GM11168 (cell line): ENCODE measurements around the gene PSME3IP1.

Source experiments
- in situ Hi-C: fragments of 300-500 bp; cut with MboI; formaldehyde crosslinking; loops from one replicate; pipeline ENCODE4 v1.12.0; 2022; ENCODE audit warnings: low sequenced_read_pairs; ENCODE audit not compliant: unreplicated experiment

PSME3IP1 gene

DNA sequence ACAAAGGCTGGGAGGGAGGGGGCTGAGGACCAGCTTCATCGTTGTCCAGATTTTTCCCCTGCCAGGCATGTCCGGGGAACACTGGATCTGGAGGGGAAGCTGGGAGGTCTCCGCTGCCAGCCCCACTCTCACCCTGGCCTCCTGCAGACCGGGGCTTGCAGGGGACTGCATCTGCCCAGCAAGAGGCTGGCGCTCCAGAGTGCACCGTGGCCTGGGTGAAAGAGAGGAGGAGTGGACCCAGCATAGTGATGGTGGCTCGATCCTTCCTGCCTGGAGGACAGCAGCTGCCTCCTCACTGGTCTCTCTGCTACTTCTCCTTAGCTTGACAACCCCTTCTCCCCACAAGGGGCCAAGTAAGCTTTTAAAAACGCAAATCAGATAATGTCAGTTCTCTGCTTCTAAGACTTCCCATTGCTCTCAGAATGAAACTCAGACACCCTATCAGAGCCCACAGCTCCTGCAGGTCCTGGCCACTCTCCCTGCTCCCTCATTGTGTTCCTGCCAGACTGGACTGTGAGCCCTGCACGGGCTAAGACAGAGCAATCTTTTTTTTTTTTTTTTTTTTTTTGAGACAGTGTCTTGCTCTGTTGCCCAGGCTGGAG, 78.4 kb downstream of the PSME3IP1 start:
- in situ Hi-C loops = no loop called here

- in situ Hi-C loops = no loop called here
These were observed 79.1 kb downstream of the PSME3IP1 start for GRCh38 chr16:57106767-57107166.

- in situ Hi-C loops = no loop called here
These were observed 80.7 kb downstream of the PSME3IP1 start for GRCh38 chr16:57105184-57105583.

DNA sequence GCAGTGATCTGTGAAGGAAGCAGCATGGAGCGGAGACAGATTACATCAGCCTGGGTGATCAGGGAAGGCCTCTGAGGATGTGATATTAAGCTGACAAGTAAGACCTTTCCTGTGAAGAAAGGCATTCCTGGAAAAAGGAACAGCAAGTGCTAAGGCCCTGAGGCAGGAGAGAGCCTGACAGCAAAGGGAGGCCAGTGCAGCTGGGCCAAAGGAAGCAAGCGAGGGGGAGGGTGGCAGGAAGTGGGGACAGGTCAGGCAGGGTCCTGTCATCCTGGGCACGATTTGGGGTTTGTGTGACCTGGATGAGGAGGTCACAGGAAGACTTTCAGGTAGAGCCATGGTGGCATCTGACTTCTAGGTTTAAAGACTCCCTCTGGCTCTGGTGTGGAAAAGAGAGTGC, 81.1 kb downstream of the PSME3IP1 start:
- in situ Hi-C loops = no loop called here

DNA sequence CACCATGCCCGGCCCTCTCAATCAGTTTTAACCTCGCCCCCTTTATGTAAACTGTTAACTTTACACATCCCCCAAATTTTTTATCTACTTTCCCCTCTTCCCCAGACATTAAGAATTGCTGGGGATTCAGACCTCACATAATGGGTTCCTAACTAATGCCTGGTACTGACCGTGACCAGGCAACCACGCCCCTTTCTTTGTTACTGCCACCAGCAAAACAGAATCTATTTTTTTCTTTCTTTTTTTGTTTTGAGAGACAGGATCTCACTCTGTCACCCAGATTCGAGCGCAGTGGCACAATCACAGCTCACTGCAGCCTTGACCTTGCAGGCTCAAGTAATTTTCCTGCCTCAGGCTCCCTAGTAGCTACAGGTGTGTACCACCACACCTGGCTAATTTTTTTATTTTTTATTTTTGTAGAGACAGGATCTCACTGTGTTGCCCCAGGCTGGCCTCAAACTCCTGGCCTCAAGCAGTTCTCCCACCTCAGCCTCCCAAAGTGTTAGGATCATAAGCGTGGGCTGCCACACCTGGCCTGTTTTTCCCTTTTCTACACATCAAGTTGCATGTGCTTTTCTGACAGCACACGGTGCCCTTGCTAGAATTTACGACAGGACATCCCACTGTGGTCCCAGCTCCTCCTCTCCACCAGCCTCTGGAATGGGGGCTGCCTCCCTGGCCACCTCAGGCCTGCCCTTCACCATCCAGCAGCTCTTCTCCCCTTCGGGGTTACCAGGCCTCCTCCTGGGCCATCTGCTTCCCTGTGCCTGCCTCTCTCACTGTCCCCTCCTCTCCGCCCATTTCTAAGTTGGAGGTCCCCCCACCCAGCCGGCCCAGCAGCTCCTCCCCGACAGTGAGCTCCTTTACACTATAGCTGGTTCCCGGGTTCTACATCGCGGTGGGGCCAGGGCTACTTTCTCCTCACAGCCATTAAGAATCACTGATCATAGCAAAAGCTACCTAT, 82.7 kb downstream of the PSME3IP1 start:
- in situ Hi-C loops = no loop called here
